ENCODE measurements around the gene PRCD.
A peak's percentile ranks its signal among the peaks of the same experiment; 100 is the strongest.

PRCD gene

DNA sequence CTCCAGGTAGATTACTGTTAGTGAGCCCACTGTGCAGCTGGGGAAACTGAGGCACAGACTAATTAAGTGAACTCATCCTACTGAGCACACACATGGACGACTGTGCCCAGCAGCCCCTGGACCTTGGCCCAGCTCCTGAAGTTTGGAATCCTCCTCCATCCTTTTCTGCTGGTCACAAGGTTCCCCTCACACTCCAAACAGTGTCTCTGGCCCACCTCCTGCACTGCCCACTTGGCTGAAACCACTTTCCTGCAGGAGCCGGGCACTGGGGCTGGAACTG is 42.2 kb upstream of the PRCD start:
- Histone ChIP-seq H3K27me3 (no peaks in the 10 kb centered on the region), H3K27ac (peak overlapping the region; percentile 65; the same call in 1 of the 2 replicates), H4K20me1 (peaks cover 54% of the 10 kb centered on the region), H3K36me3 (peaks cover 10% of the 10 kb centered on the region), H3K4me1 (peaks cover 94% of the 10 kb centered on the region), H3K9me3 (no peaks in the 10 kb centered on the region), H3K9ac (0 out of 2 replicates have a peak overlapping the region, but pooled peaks have one; percentile 89), H3K4me2 (peak overlapping the region; percentile 100), H3K4me3 (no peak overlapping the region)
- TF ChIP-seq Cebpa-rat (IDR thresholded peaks at IDR 0.05): no peak

DNA sequence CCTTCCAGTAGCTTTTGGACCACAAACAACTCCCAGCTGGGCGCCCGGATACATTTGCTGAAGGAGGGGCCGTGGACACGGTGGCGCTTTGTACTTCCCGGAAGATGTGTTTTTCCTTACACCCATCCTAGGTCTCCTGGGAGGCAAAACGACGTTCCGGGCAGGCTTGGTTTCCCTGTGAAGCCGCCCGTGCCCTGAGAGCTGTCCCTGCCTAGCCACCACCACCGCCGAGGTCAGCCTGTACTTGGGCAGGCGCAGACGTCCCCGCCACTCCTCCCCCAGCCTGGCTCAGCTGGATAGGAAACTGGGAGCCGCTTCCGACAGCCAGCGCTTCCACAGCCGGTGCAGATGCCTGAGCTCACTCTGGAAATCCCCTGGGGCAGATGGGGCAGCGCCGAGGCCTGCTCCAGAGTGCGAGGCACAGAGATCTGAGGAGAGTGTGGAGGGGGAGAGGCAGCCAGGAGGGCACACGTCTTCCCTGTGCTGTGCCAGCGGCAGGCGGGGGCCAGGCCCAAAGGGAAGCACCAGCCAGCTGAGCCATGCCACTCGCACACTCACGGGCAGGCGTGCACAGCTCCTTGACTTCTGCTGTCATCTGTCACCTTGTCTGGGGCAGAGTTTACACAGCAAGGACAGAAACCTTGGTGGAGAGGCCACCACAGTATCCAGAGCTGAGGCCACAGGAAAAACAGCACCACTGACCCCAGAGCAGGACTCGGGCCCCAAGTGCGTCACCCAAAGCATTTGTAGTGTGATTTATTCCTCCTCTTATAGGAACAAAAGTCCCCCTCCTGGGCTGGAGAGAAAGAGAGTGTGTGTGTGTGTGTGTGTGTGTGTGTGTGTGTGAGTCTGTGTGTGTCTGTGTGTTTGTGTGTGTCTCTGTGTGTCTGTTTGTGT is 41.6 kb upstream of the PRCD start:
- no peak overlapping the region for H3K4me3 ChIP-seq
- peak overlapping the region; percentile 100 for H3K4me2 ChIP-seq
- H3K9me3 ChIP-seq: no peaks in the 10 kb centered on the region
- H3K4me1 ChIP-seq: peaks cover 91% of the 10 kb centered on the region
- TF ChIP-seq Cebpa-rat (IDR thresholded peaks at IDR 0.05): no peak
- H3K27me3 ChIP-seq: no peaks in the 10 kb centered on the region
- H3K27ac ChIP-seq: peak overlapping the region; percentile 65
- peaks cover 10% of the 10 kb centered on the region for H3K36me3 ChIP-seq
- H3K9ac ChIP-seq: peak overlapping the region; percentile 89; the same call in 1 of the 2 replicates
- H4K20me1 ChIP-seq: peaks cover 52% of the 10 kb centered on the region

DNA sequence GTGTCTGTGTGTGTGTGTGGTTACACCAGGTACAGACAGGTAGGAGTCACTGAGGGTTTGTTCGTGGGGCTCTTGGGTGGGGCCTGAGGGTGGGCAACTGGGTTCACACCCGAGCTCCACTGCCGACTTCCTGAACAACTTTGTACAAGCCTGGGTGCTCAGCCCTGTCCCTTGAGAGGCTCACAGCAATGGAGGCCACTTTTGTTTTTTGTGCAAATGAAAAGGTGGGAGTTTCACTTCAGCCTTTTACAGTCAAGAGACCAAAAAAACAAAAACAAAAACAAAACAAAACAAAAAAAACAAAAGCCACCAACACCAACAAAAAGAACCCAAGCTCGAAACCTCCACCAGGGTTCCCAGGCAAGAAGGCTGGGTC is 41.0 kb upstream of the PRCD start:
- Histone ChIP-seq H3K9me3 (no peaks in the 10 kb centered on the region), H3K36me3 (peaks cover 10% of the 10 kb centered on the region), H3K27me3 (no peaks in the 10 kb centered on the region), H3K27ac (peak overlapping the region; percentile 65), H3K9ac (peak overlapping the region; percentile 89; the same call in 1 of the 2 replicates), H3K4me3 (peak overlapping the region; percentile 98), H3K4me1 (peaks cover 85% of the 10 kb centered on the region), H3K4me2 (peak overlapping the region; percentile 100), H4K20me1 (peaks cover 52% of the 10 kb centered on the region)
- TF ChIP-seq Cebpa-rat (IDR thresholded peaks at IDR 0.05): no peak

DNA sequence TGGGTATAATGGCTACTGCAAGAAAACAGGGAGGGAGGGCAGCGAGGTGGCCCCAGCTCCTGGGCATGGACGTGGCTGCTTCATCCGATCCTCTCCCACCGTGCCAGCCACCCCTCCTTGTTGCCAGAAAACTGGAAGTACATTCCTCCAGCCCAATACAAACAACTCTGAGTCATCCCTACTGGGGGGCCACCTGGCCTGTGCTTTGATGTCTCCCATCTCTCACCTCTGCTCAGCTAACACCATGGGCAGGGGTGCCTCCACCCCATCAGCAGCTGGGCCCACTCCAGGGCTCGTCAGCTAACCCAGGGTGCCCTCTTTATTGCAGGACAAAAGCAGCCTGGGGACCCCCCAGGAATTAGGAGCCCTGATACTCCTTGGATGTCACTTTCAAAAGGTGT is 40.6 kb upstream of the PRCD start:
- Histone ChIP-seq H3K36me3 (peaks cover 10% of the 10 kb centered on the region), H3K4me3 (peak overlapping the region; percentile 98), H3K4me1 (peaks cover 81% of the 10 kb centered on the region), H3K4me2 (peak overlapping the region; percentile 100), H3K9me3 (no peaks in the 10 kb centered on the region), H3K27ac (peak overlapping the region; percentile 65), H4K20me1 (peaks cover 52% of the 10 kb centered on the region), H3K9ac (peak overlapping the region; percentile 89), H3K27me3 (no peaks in the 10 kb centered on the region)
- no peak for TF ChIP-seq Cebpa-rat (IDR thresholded peaks at IDR 0.05)

DNA sequence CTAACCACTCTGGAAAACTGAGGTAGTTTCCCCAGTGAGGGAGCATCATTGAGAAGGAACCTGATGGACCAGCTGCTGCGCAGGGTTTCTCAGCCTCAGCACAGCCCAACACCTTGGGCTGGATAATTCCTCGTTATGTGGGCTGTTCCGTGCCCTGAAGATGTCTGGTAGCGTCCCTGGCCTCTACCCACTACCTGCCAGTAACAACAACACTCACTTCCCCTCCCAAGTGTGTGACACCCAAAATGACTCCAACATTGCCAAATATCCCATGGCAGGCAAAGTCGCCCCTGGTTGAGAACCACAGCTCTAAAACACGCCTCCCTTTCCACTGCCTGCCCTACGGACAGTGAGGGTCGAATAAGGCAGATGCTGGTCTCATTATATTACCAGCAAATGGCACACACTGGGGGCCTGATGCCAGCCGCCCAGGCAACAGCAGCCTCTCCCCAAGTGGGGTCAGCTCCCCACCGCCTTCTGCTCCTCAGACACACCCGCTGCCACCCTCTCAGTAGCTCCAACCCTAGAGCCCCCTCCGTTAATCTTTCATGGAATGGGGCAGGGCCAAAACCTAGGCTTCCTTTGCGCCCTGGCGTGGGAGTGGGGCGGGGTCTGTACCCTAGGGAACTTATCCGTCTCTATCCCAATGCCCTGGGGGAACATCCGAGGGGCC is 39.6 kb upstream of the PRCD start:
- Histone ChIP-seq H3K36me3 (peaks cover 10% of the 10 kb centered on the region), H3K9me3 (no peaks in the 10 kb centered on the region), H3K9ac (peak overlapping the region; percentile 89), H3K4me1 (peaks cover 71% of the 10 kb centered on the region), H3K27me3 (no peaks in the 10 kb centered on the region), H3K27ac (peak overlapping the region; percentile 85), H4K20me1 (peaks cover 47% of the 10 kb centered on the region), H3K4me3 (peak overlapping the region; percentile 98), H3K4me2 (peak overlapping the region; percentile 100)
- TF ChIP-seq Cebpa-rat (IDR thresholded peaks at IDR 0.05): no peak

DNA sequence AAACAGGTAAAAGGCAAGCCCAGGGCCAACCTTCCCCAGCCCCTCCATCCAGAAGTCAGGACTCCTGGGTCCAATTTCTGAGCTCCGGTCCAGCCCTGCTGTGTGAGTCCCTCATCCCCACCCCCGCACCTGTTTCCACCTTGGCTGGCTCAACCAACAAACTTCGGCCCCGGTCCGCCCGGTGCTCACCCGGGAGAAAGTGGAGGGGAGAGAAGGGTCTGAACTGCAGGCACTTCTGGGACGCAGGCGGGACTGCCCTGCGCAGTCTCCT is 39.2 kb upstream of the PRCD start:
- Histone ChIP-seq H4K20me1 (peaks cover 42% of the 10 kb centered on the region), H3K9ac (peak overlapping the region; percentile 89), H3K36me3 (peaks cover 10% of the 10 kb centered on the region), H3K4me1 (peaks cover 66% of the 10 kb centered on the region), H3K27me3 (no peaks in the 10 kb centered on the region), H3K4me2 (peak overlapping the region; percentile 100), H3K9me3 (no peaks in the 10 kb centered on the region), H3K4me3 (peak overlapping the region; percentile 98), H3K27ac (peak overlapping the region; percentile 85)
- no peak for TF ChIP-seq Cebpa-rat (IDR thresholded peaks at IDR 0.05)

DNA sequence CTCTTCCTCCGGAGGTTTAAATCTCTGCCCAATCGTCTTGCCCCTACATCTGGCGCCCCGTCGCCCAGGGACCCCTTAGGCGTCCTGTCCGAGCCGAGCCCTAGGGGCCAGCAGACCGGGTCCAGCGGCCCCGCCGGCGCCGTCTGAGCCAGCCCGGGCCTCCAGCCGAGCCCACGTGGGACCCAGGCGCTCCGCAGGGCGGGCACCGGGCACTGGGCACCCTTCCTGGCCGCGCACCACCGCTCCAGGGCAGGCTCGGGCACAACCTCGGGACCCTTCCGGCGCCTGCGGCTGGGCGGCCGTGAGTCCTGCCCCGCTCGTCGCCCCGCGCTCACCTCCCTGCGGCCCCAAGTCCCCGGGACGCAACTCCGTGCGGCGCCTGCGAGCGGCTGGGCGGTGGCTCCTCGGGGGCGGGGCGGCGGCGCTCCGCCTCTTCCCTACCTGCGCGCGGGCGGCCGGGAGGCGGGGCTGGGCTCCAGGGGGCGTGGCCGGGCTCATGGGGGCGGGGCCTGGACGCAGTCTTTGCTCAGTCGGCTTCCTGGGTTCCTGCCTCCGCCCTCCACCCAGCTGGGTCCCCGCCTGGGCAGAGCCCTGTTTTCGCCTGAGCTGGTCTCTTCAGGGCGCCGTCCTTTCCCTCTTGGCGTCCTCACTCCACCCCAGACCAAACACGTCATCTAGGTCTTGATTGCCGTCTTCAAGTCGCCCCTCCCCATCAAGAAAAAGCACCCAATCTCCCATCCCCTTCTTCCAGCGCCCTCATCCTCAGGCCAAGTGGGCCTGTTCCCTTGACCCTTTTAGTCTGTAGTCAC is 38.6 kb upstream of the PRCD start, which contains the start of gene RHBDF2:
Gene RHBDF2 (minus strand): TSS at position 406 of the 809 bp plus-strand sequence. CDS start 19,899 bp downstream, outside the sequence.
- H3K9ac ChIP-seq: peak within 1 kb of the TSS; percentile 89
- H3K36me3 ChIP-seq: peaks cover 10% of the 10 kb centered on the region
- no peak for TF ChIP-seq Cebpa-rat (IDR thresholded peaks at IDR 0.05)
- peaks cover 36% of the 10 kb centered on the region for H4K20me1 ChIP-seq
- no peaks in the 10 kb centered on the region for H3K27me3 ChIP-seq
- peak within 1 kb of the TSS; percentile 98 for H3K4me3 ChIP-seq
- H3K9me3 ChIP-seq: no peaks in the 10 kb centered on the region
- H3K4me1 ChIP-seq: peaks cover 65% of the 10 kb centered on the region
- peak within 1 kb of the TSS; percentile 85 for H3K27ac ChIP-seq
- peak within 1 kb of the TSS; percentile 100 for H3K4me2 ChIP-seq

DNA sequence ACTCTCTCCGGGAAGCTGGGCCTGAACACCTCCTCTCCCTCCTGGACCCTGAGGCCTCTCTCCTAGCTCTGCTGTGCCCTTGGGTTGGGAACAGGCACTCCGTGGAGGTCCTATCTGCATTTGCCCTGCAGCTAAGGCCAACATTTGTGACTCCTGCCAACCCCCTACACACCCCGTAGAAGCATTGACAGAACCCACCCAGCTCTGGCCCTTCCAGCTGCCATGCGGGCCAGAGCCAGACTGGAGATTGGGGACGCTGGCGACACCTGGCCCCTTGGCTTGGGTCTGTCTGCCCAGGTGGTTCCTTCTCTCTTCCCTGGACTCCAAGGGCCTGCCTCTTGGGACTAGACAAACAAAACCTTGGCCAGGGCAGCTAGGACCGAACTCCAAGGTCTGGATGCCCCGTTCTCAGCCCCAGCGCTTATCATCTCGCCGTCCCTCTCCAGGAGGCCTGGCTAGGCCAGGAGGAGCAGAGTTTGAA is 38.0 kb upstream of the PRCD start:
- Histone ChIP-seq H3K9ac (peak overlapping the region; percentile 44), H4K20me1 (peaks cover 30% of the 10 kb centered on the region)
- TF ChIP-seq Cebpa-rat (IDR thresholded peaks at IDR 0.05): no peak

More for the DNA sequence above, 38.0 kb upstream of the PRCD start:
- H3K4me3 ChIP-seq: peak overlapping the region; percentile 98
- no peaks in the 10 kb centered on the region for H3K27me3 ChIP-seq
- peaks cover 65% of the 10 kb centered on the region for H3K4me1 ChIP-seq
- H3K9me3 ChIP-seq: no peaks in the 10 kb centered on the region
- H3K4me2 ChIP-seq: peak overlapping the region; percentile 100
- H3K27ac ChIP-seq: peak overlapping the region; percentile 65
- H3K36me3 ChIP-seq: peaks cover 10% of the 10 kb centered on the region
